NCI-H510A treated with DMSO at 0.1 percent for 48 hours (cell line): ENCODE measurements around the gene TBC1D16.

Experiments used
- DNase-seq: peaks from one replicate; lab custom pipeline; 2025; lab: John Stamatoyannopoulos, UW

TBC1D16 gene

GRCh38 chr17:79938336-79939093 lies 97.2 kb downstream of the TBC1D16 start:
- no peak for DNase-seq

GRCh38 chr17:79937391-79938335 lies 98.0 kb downstream of the TBC1D16 start:
- no peak for DNase-seq

GRCh38 chr17:79936641-79937381 lies 98.9 kb downstream of the TBC1D16 start:
- no peak for DNase-seq

- no peak for DNase-seq
Measured at GRCh38 chr17:79936050-79936449, 99.6 kb downstream of the TBC1D16 start.

GRCh38 chr17:79935197-79935885 lies 100.3 kb downstream of the TBC1D16 start:
- DNase-seq, result no peak

GRCh38 chr17:79934653-79934970 lies 101.1 kb downstream of the TBC1D16 start:
- DNase-seq, result no peak

- DNase-seq, result no peak
Measured at GRCh38 chr17:79933863-79934652, 101.6 kb downstream of the TBC1D16 start.

- no peak for DNase-seq
Measured at GRCh38 chr17:79932451-79933306, 103.0 kb downstream of the TBC1D16 start.

GRCh38 chr17:79931817-79932309 lies 103.8 kb downstream of the TBC1D16 start:
- no peak for DNase-seq

- no peak for DNase-seq
Measured at GRCh38 chr17:79930877-79931816, 104.5 kb downstream of the TBC1D16 start.

- no peak for DNase-seq
Measured at GRCh38 chr17:79930062-79930876, 105.4 kb downstream of the TBC1D16 start.

GRCh38 chr17:79929257-79930061 lies 106.2 kb downstream of the TBC1D16 start:
- no peak for DNase-seq

GRCh38 chr17:79928502-79929256 lies 107.0 kb downstream of the TBC1D16 start:
- DNase-seq, result no peak

- no peak for DNase-seq
Measured at GRCh38 chr17:79927688-79928501, 107.8 kb downstream of the TBC1D16 start.

GRCh38 chr17:79927136-79927661 lies 108.5 kb downstream of the TBC1D16 start:
- DNase-seq, result no peak
